H1 (cell line): ENCODE measurements around the gene TRIM32. TPM values are rescaled to one million over a fixed set of nuclear protein-coding genes. Genes with fewer than 3 reads are reported as not detected.
"Not testable (repeated sequence)": the region's sequence is repeated elsewhere in the genome, so short reads cannot be mapped to it uniquely, and the experiment has no call there.

Source experiments
- CTCF ChIA-PET: fragments of 300-600 bp; sonication (Branson Sonifier 250); formaldehyde crosslinking; loops from one replicate; lab custom pipeline; 2021; ENCODE audit not compliant: partially characterized antibody; lab: Charles Lee
- POLR2A ChIA-PET: fragments of 300-600 bp; sonication (Branson Sonifier 250); formaldehyde crosslinking; loops from one replicate; lab custom pipeline; 2021; ENCODE audit warnings: inconsistent platforms; ENCODE audit not compliant: partially characterized antibody; lab: Charles Lee
- DNase-seq, 2 experiments: peaks; one replicate each; pipeline versions ENCODE4 v3.0.0 to v3.0.0-alpha.2; 2010 to 2022; ENCODE audit warnings: low spot score in 2 of 2, low read depth in 1 of 2, mixed read lengths in 1 of 2
- FAIRE-seq: peaks from 2 replicates; lab custom pipeline; 2011; peaks lifted over from hg19 to GRCh38; lab: Jason Lieb, UNC
- H2AFZ ChIP-seq: 2 replicates; pipeline ENCODE4 v1.8.1; 2012; ENCODE audit warnings: low read length, inconsistent platforms
- H2AK5ac ChIP-seq: 2 replicates; pipeline ENCODE4 v1.6.1; 2013; ENCODE audit warnings: low read depth, low read length
- H2BK120ac ChIP-seq: replicated peaks from 2 replicates; pipeline ENCODE3; 2013; ENCODE audit warnings: low read depth, low read length, inconsistent platforms
- H2BK12ac ChIP-seq: 2 replicates; pipeline ENCODE4 v1.6.1; 2013; ENCODE audit warnings: low read depth, low read length
- H2BK15ac ChIP-seq: 2 replicates; pipeline ENCODE4 v1.6.1; 2013; ENCODE audit warnings: low read length
- H2BK20ac ChIP-seq: 2 replicates; pipeline ENCODE4 v1.6.1; 2013; ENCODE audit warnings: low read length
- H2BK5ac ChIP-seq: 2 replicates; pipeline ENCODE4 v1.6.1; 2013; ENCODE audit warnings: low read depth, low read length
- H3K14ac ChIP-seq: 2 replicates; pipeline ENCODE4 v1.6.1; 2013; ENCODE audit warnings: inconsistent platforms; ENCODE audit not compliant: insufficient read length
- H3K18ac ChIP-seq: 2 replicates; pipeline ENCODE4 v1.6.1; 2013; ENCODE audit warnings: low read length; ENCODE audit errors: extremely low read depth
- H3K23ac ChIP-seq: 2 replicates; pipeline ENCODE4 v1.6.1; 2013; ENCODE audit warnings: inconsistent platforms; ENCODE audit not compliant: insufficient read length
- H3K23me2 ChIP-seq: 2 replicates; pipeline ENCODE4 v1.6.1; 2013; ENCODE audit warnings: low read depth, low read length
- H3K27ac ChIP-seq: 2 replicates; pipeline ENCODE4 v1.6.1; 2011; ENCODE audit warnings: low read depth, low read length, inconsistent platforms
- H3K27me3 ChIP-seq, 4 experiments: replicated peaks in 1 of 4; 1 replicate in 1 of 4; 2 replicates in 3 of 4; pipeline versions ENCODE4 v1.6.1 to v1.8.1; 2011 to 2013; ENCODE audit warnings: low read length in 3 of 4, mild to moderate bottlenecking in 3 of 4, inconsistent platforms in 2 of 4, mixed read lengths in 2 of 4, moderate library complexity in 1 of 4; ENCODE audit not compliant: control insufficient read depth in 3 of 4, insufficient read depth in 3 of 4; ENCODE audit errors: extremely low read depth in 1 of 4
- H3K36me3 ChIP-seq, 4 experiments: 2 replicates each; pipeline versions ENCODE4 v1.6.1 to v1.8.1; 2011 to 2013; ENCODE audit warnings: mild to moderate bottlenecking in 4 of 4, low read length in 3 of 4, moderate library complexity in 2 of 4, control low read depth in 1 of 4, inconsistent platforms in 1 of 4; ENCODE audit not compliant: insufficient read depth in 4 of 4, control insufficient read depth in 2 of 4
- H3K4ac ChIP-seq: replicated peaks from 2 replicates; pipeline ENCODE3; 2013; ENCODE audit warnings: low read length, low read depth, mixed read lengths, inconsistent platforms; ENCODE audit not compliant: insufficient read length
- H3K4me1 ChIP-seq, 4 experiments: replicated peaks in 1 of 4; 1 replicate in 1 of 4; 2 replicates in 3 of 4; pipeline versions ENCODE4 v1.6.1 to v1.8.1; 2011 to 2013; ENCODE audit warnings: low read length in 3 of 4, inconsistent platforms in 2 of 4, mixed read lengths in 1 of 4; ENCODE audit not compliant: insufficient read depth in 4 of 4, control insufficient read depth in 3 of 4
- H3K4me2 ChIP-seq, 2 experiments: 2 replicates each; pipeline versions ENCODE4 v1.6.1 to v1.8.1; 2011 to 2013; ENCODE audit warnings: low read depth in 2 of 2, low read length in 2 of 2, control low read depth in 1 of 2, inconsistent platforms in 1 of 2, mild to moderate bottlenecking in 1 of 2; ENCODE audit not compliant: insufficient read depth in 1 of 2
- H3K4me3 ChIP-seq, 4 experiments: fragments of 200-600, 300-600 bp in 1 of 4; sonication (generic), shearing (Covaris generic), sonication (Bioruptor Twin) in 1 of 4; 2 replicates each; pipeline versions ENCODE4 v1.5.1 to v1.8.1; 2011 to 2016; ENCODE audit warnings: low read length in 4 of 4, low read depth in 3 of 4, control low read depth in 2 of 4, inconsistent platforms in 2 of 4, mild to moderate bottlenecking in 2 of 4, mixed read lengths in 1 of 4, moderate library complexity in 1 of 4; ENCODE audit not compliant: insufficient read depth in 2 of 4; ENCODE audit errors: extremely low read depth in 1 of 4
- H3K56ac ChIP-seq: replicated peaks from 2 replicates; pipeline ENCODE3; 2013; ENCODE audit warnings: low read depth, mild to moderate bottlenecking, mixed read lengths, low read length, inconsistent platforms; ENCODE audit not compliant: insufficient read length
- H3K79me1 ChIP-seq: 2 replicates; pipeline ENCODE4 v1.6.1; 2013; ENCODE audit warnings: low read depth, low read length, control low read depth
- H3K79me2 ChIP-seq, 2 experiments: 2 replicates each; pipeline versions ENCODE4 v1.6.1 to v1.8.1; 2012 to 2013; ENCODE audit warnings: low read length in 2 of 2, mild to moderate bottlenecking in 2 of 2, inconsistent platforms in 1 of 2; ENCODE audit not compliant: insufficient read depth in 2 of 2, control insufficient read depth in 1 of 2
- H3K9ac ChIP-seq, 4 experiments: replicated peaks in 1 of 4; 1 replicate in 1 of 4; 2 replicates in 3 of 4; pipeline versions ENCODE4 v1.6.1 to v1.8.1; 2011 to 2013; ENCODE audit warnings: low read depth in 3 of 4, low read length in 3 of 4, control low read depth in 2 of 4, mild to moderate bottlenecking in 2 of 4, moderate library complexity in 2 of 4, inconsistent platforms in 1 of 4; ENCODE audit errors: extremely low read depth in 1 of 4
- H3K9me3 ChIP-seq, 2 experiments: 2 replicates each; pipeline versions ENCODE4 v1.6.1 to v1.8.1; 2012 to 2013; ENCODE audit warnings: mild to moderate bottlenecking in 2 of 2, moderate library complexity in 2 of 2, control low read depth in 1 of 2, inconsistent platforms in 1 of 2, low read depth in 1 of 2, low read length in 1 of 2, mixed read lengths in 1 of 2; ENCODE audit not compliant: insufficient read depth in 2 of 2
- H4K20me1 ChIP-seq, 2 experiments: replicated peaks in 1 of 2; 2 replicates each; pipeline versions ENCODE3 to v1.8.1; 2011 to 2013; ENCODE audit warnings: inconsistent platforms in 2 of 2, low read length in 2 of 2, mild to moderate bottlenecking in 1 of 2; ENCODE audit not compliant: insufficient read depth in 2 of 2, control insufficient read depth in 1 of 2
- H4K5ac ChIP-seq: 2 replicates; pipeline ENCODE4 v1.6.1; 2013; ENCODE audit warnings: low read length, low read depth, mixed read lengths, inconsistent platforms; ENCODE audit not compliant: insufficient read length
- H4K8ac ChIP-seq: 2 replicates; pipeline ENCODE4 v1.8.0; 2013; ENCODE audit warnings: mild to moderate bottlenecking, moderate library complexity, low read length, inconsistent platforms; ENCODE audit not compliant: insufficient read depth; ENCODE audit errors: extremely low read depth
- H4K91ac ChIP-seq: replicated peaks from 2 replicates; pipeline ENCODE3; 2013; ENCODE audit warnings: low read length, mixed read lengths, inconsistent platforms; ENCODE audit not compliant: insufficient read length
- polyA plus RNA-seq, 7 experiments: library from polyadenylated mRNA; depleted of rRNA in 3 of 7; stranded (reverse) in 5 of 7; unstranded in 2 of 7; fragments of >200 nt in 5 of 7; fragments of 200-250 nt in 2 of 7; gene quantifications; 1 replicate in 5 of 7; 2 replicates in 1 of 7; 4 replicates in 1 of 7; pipeline versions ENCODE4 v1.2.1 to v1.2.3, GENCODE V29; 2011 to 2013; ENCODE audit warnings: missing spikeins in 2 of 7, mixed read lengths in 2 of 7
- total RNA-seq: library from RNA; stranded (reverse); fragmentation: NEBNext Ultra II Directional; extraction: Animal tissue kit (Norgen Biotek cat#: 25700); gene quantifications from 2 replicates; pipeline ENCODE4 v1.2.1, GENCODE V29; 2021

TRIM32 gene
- total and polyA plus RNA-seq, 2 of the 8 experiments (the other 6 are each of a cell fraction or from before 2014, with no cell fraction given), result 10.5 to 17.3 TPM

GRCh38 chr9:116690805-116691204 is 3.7 kb downstream of the TRIM32 start:
- H2AFZ ChIP-seq, H4K91ac ChIP-seq, H3K36me3 ChIP-seq, H3K9ac ChIP-seq, H3K23ac ChIP-seq, FAIRE-seq, H3K4me3 ChIP-seq, H2BK5ac ChIP-seq, H4K5ac ChIP-seq, H2BK120ac ChIP-seq, H2BK12ac ChIP-seq, H3K4me2 ChIP-seq, H4K20me1 ChIP-seq, H3K27ac ChIP-seq, DNase-seq, H3K79me1 ChIP-seq, H3K14ac ChIP-seq, H3K27me3 ChIP-seq, H3K56ac ChIP-seq, H2BK20ac ChIP-seq, H3K4me1 ChIP-seq, H4K8ac ChIP-seq, H3K4ac ChIP-seq, H2AK5ac ChIP-seq, H3K9me3 ChIP-seq, H3K18ac ChIP-seq, H2BK15ac ChIP-seq: not testable (repeated sequence)
- POLR2A ChIA-PET, result interaction anchor here (1.1 kb wide), 1 partner anchor 8 kb away, joined by 3 read pairs; no protein-coding TSS in a partner anchor
- peaks cover 0 to 31% of the 10 kb centered on the region in 2 experiments; a peak in 2 of 4 replicates for H3K79me2 ChIP-seq
- CTCF ChIA-PET, result interaction anchor here (0.8 kb wide), 1 partner anchor 865 kb away, joined by 3 read pairs; no protein-coding TSS in a partner anchor
- H3K23me2 ChIP-seq, result peaks cover 12% of the 10 kb centered on the region
